CD8-positive, alpha-beta memory T cell (primary cell): ENCODE data around the gene SCLY. TPM values are rescaled to one million over a fixed set of nuclear protein-coding genes. Genes with fewer than 3 reads are reported as not detected.
A peak's percentile ranks its signal among the peaks of the same experiment; 100 is the strongest.

Experiments used
- CTCF ChIA-PET: fragments of 350-600 bp; sonication (Branson Sonifier 250); formaldehyde crosslinking; loops from one replicate; lab custom pipeline; 2021; ENCODE audit warnings: antibody characterized with exemption; lab: Charles Lee
- POLR2A ChIA-PET: fragments of 350-600 bp; sonication (Branson Sonifier 250); formaldehyde crosslinking; loops from one replicate; lab custom pipeline; 2021; ENCODE audit warnings: antibody characterized with exemption; lab: Charles Lee
- DNase-seq, 5 donors: peaks; one replicate each; pipeline versions ENCODE4 v3.0.0 to v3.0.0-alpha.2; 2020 to 2022; ENCODE audit warnings: mixed read lengths in 1 of 5
- H3K27ac ChIP-seq: one replicate; pipeline ENCODE4 v1.7.0; 2013; ENCODE audit warnings: low read depth, mild to moderate bottlenecking, low read length, moderate library complexity
- H3K27me3 ChIP-seq: 2 replicates; pipeline ENCODE4 v1.7.0; 2013; ENCODE audit warnings: low read length, mild to moderate bottlenecking; ENCODE audit not compliant: insufficient read depth, poor library complexity, severe bottlenecking
- H3K36me3 ChIP-seq: 2 replicates; pipeline ENCODE4 v1.7.0; 2013; ENCODE audit warnings: mild to moderate bottlenecking, low read length, moderate library complexity; ENCODE audit not compliant: insufficient read depth
- H3K4me1 ChIP-seq: 2 replicates; pipeline ENCODE4 v1.7.0; 2013; ENCODE audit warnings: mild to moderate bottlenecking, low read length, moderate library complexity; ENCODE audit not compliant: insufficient read depth
- H3K4me3 ChIP-seq: 2 replicates; pipeline ENCODE4 v1.7.0; 2013; ENCODE audit warnings: mild to moderate bottlenecking, low read length
- H3K9me3 ChIP-seq: 2 replicates; pipeline ENCODE4 v1.7.0; 2013; ENCODE audit warnings: mild to moderate bottlenecking, low read length
- H3K27ac Mint-ChIP-seq, 8 donors: one replicate each; pipeline ENCODE4 v1.8.0; 2020 to 2021; ENCODE audit warnings: mixed read lengths in 8 of 8, mild to moderate bottlenecking in 6 of 8, inconsistent platforms in 3 of 8, moderate library complexity in 3 of 8
- H3K27me3 Mint-ChIP-seq, 2 donors: one replicate each; pipeline ENCODE4 v1.8.0; 2020 to 2021; ENCODE audit warnings: mixed read lengths in 2 of 2, mild to moderate bottlenecking in 1 of 2, moderate library complexity in 1 of 2
- H3K36me3 Mint-ChIP-seq, 3 donors: one replicate each; pipeline ENCODE4 v1.8.0; 2020 to 2021; ENCODE audit warnings: mixed read lengths in 3 of 3, inconsistent platforms in 1 of 3, mild to moderate bottlenecking in 1 of 3
- H3K4me1 Mint-ChIP-seq, 3 donors: one replicate each; pipeline ENCODE4 v1.8.0; 2020 to 2021; ENCODE audit warnings: mixed read lengths in 3 of 3, inconsistent platforms in 1 of 3, mild to moderate bottlenecking in 1 of 3
- H3K4me3 Mint-ChIP-seq, 7 donors: one replicate each; pipeline ENCODE4 v1.8.0; 2020 to 2021; ENCODE audit warnings: mixed read lengths in 7 of 7, mild to moderate bottlenecking in 6 of 7, moderate library complexity in 4 of 7, inconsistent platforms in 2 of 7
- H3K9me3 Mint-ChIP-seq, 5 donors: one replicate each; pipeline ENCODE4 v1.8.0; 2020 to 2022; ENCODE audit warnings: mixed read lengths in 5 of 5, mild to moderate bottlenecking in 3 of 5, moderate library complexity in 2 of 5, inconsistent platforms in 1 of 5
- polyA plus RNA-seq: library from polyadenylated mRNA; unstranded; fragments of 300-500 nt; fragmentation: Illumina TruSeq; gene quantifications from one replicate; pipeline ENCODE4 v1.2.3, GENCODE V29; 2021
- total RNA-seq, 2 experiments: library from RNA; stranded (reverse); gene quantifications; one replicate each; pipeline ENCODE4 v1.2.3, GENCODE V29; 2021

SCLY gene
- total and polyA plus RNA-seq, 3 experiments from 2014 or later = 16.1 to 70.5 (median 64.8) TPM

- H3K27me3 ChIP-seq = no peaks in the 10 kb centered on the region
- no peaks in the 10 kb centered on the region for H3K9me3 Mint-ChIP-seq
- POLR2A ChIA-PET = no interaction called here
- no peak overlapping the region for H3K27ac Mint-ChIP-seq
- H3K4me3 ChIP-seq = no peak overlapping the region
- H3K27ac ChIP-seq = no peak overlapping the region
- peaks cover 30% of the 10 kb centered on the region for H3K36me3 ChIP-seq
- no peaks in the 10 kb centered on the region for H3K4me1 ChIP-seq
- DNase-seq = no peak
- no peak overlapping the region for H3K4me3 Mint-ChIP-seq
- no peaks in the 10 kb centered on the region for H3K27me3 Mint-ChIP-seq
- H3K4me1 Mint-ChIP-seq = no peaks in the 10 kb centered on the region
- CTCF ChIA-PET = no interaction called here
- H3K36me3 Mint-ChIP-seq = peaks cover 26 to 71% (median 33%) of the 10 kb centered on the region in 3 donors
- H3K9me3 ChIP-seq = no peaks in the 10 kb centered on the region
Measured at GRCh38 chr2:238081150-238081549, 20.3 kb downstream of the SCLY start.

GRCh38 chr2:238081561-238081960, 20.8 kb downstream of the SCLY start:
- Histone ChIP-seq H3K9me3 (no peaks in the 10 kb centered on the region), H3K27ac (no peak overlapping the region), H3K4me3 (no peak overlapping the region), H3K27me3 (no peaks in the 10 kb centered on the region), H3K36me3 (peaks cover 30% of the 10 kb centered on the region), H3K4me1 (no peaks in the 10 kb centered on the region)
- no peaks in the 10 kb centered on the region for H3K9me3 Mint-ChIP-seq
- ChIA-PET CTCF (no interaction called here), POLR2A (no interaction called here)
- peaks cover 24 to 70% (median 33%) of the 10 kb centered on the region in 3 donors for H3K36me3 Mint-ChIP-seq
- H3K27me3 Mint-ChIP-seq = no peaks in the 10 kb centered on the region
- no peak for DNase-seq
- H3K27ac Mint-ChIP-seq = peak overlapping the region in 1 of 8 donors; percentile 3
- H3K4me3 Mint-ChIP-seq = no peak overlapping the region
- no peaks in the 10 kb centered on the region for H3K4me1 Mint-ChIP-seq

DNA sequence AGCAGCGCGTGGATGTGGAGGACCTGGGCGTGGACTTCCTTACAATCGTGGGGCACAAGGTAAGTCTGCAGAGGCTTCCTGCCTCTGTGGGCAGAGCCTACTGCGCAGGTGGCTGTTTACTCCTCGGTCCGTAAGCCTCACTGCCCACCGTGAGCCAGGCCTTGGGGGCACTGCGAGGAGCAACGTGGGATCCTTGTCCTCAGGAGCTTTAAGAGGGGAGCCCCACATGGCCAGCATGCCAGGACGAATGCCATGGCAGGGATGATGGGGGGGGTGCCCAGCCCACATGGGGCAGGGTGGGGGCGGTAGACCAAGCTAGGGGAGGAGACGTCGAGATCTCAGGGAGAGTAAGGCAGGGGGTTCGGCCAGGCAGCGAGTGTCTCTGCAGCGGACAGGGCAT, 21.4 kb downstream of the SCLY start:
- CTCF ChIA-PET = no interaction called here
- no peak for DNase-seq
- peaks cover 30% of the 10 kb centered on the region for H3K36me3 ChIP-seq
- H3K4me3 ChIP-seq = no peak overlapping the region
- no peaks in the 10 kb centered on the region for H3K27me3 ChIP-seq
- Mint-ChIP-seq H3K36me3 (peaks cover 21 to 67% (median 27%) of the 10 kb centered on the region in 3 donors), H3K4me3 (no peak overlapping the region), H3K4me1 (peaks cover 3 to 4% (median 4%) of the 10 kb centered on the region in 3 donors), H3K27ac (no peak overlapping the region), H3K27me3 (no peaks in the 10 kb centered on the region), H3K9me3 (no peaks in the 10 kb centered on the region)
- POLR2A ChIA-PET = no interaction called here
- H3K9me3 ChIP-seq = no peaks in the 10 kb centered on the region
- H3K27ac ChIP-seq = no peak overlapping the region
- no peaks in the 10 kb centered on the region for H3K4me1 ChIP-seq

DNA sequence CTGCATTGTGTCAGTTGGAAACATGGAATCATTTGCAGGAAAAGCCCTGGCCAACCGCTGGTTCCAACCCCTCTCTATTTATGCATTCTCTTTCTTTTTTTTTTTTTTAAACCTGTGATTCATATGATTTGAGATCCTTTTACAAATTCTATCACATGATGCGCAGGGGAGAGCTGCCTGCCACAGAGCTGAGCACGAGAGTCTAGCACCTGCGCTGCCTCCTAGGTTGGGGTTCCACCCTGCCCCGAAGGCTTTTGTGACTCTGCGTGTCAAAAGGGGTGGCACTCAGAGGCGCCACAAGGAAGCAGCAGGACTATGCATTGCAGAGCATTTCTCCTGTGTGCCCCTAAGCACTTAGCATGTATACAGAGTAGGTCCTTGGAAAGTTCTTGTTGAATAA, 22.0 kb downstream of the SCLY start:
- no peak overlapping the region for H3K4me3 Mint-ChIP-seq
- Histone ChIP-seq H3K27ac (no peak overlapping the region), H3K4me1 (no peaks in the 10 kb centered on the region), H3K36me3 (peaks cover 30% of the 10 kb centered on the region), H3K27me3 (no peaks in the 10 kb centered on the region), H3K9me3 (no peaks in the 10 kb centered on the region), H3K4me3 (no peak overlapping the region)
- ChIA-PET CTCF (no interaction called here), POLR2A (no interaction called here)
- H3K27me3 Mint-ChIP-seq = no peaks in the 10 kb centered on the region
- peaks cover 22 to 61% (median 25%) of the 10 kb centered on the region in 3 donors for H3K36me3 Mint-ChIP-seq
- H3K9me3 Mint-ChIP-seq = no peaks in the 10 kb centered on the region
- peaks cover 6 to 8% (median 7%) of the 10 kb centered on the region in 3 donors for H3K4me1 Mint-ChIP-seq
- DNase-seq = no peak
- no peak overlapping the region for H3K27ac Mint-ChIP-seq

GRCh38 chr2:238083919-238084318, 23.1 kb downstream of the SCLY start:
- Mint-ChIP-seq H3K27ac (no peak overlapping the region), H3K4me1 (peaks cover 6 to 8% (median 7%) of the 10 kb centered on the region in 3 donors), H3K27me3 (no peaks in the 10 kb centered on the region), H3K36me3 (peaks cover 21 to 59% (median 22%) of the 10 kb centered on the region in 3 donors), H3K4me3 (no peak overlapping the region), H3K9me3 (no peaks in the 10 kb centered on the region)
- ChIA-PET POLR2A (no interaction called here), CTCF (no interaction called here)
- Histone ChIP-seq H3K9me3 (no peaks in the 10 kb centered on the region), H3K27ac (no peak overlapping the region), H3K36me3 (peaks cover 30% of the 10 kb centered on the region), H3K4me1 (no peaks in the 10 kb centered on the region), H3K27me3 (no peaks in the 10 kb centered on the region), H3K4me3 (no peak overlapping the region)
- no peak for DNase-seq

GRCh38 chr2:238084761-238085160, 24.0 kb downstream of the SCLY start:
- Histone ChIP-seq H3K4me3 (no peak overlapping the region), H3K36me3 (peaks cover 30% of the 10 kb centered on the region), H3K9me3 (no peaks in the 10 kb centered on the region), H3K27me3 (no peaks in the 10 kb centered on the region), H3K4me1 (no peaks in the 10 kb centered on the region), H3K27ac (no peak overlapping the region)
- H3K9me3 Mint-ChIP-seq = no peaks in the 10 kb centered on the region
- ChIA-PET POLR2A (no interaction called here), CTCF (no interaction called here)
- H3K4me1 Mint-ChIP-seq = peaks cover 6 to 8% (median 7%) of the 10 kb centered on the region in 3 donors
- H3K27ac Mint-ChIP-seq = peak overlapping the region in 1 of 8 donors; percentile 82
- H3K4me3 Mint-ChIP-seq = no peak overlapping the region
- no peaks in the 10 kb centered on the region for H3K27me3 Mint-ChIP-seq
- no peak for DNase-seq
- peaks cover 21 to 57% (median 22%) of the 10 kb centered on the region in 3 donors for H3K36me3 Mint-ChIP-seq

DNA sequence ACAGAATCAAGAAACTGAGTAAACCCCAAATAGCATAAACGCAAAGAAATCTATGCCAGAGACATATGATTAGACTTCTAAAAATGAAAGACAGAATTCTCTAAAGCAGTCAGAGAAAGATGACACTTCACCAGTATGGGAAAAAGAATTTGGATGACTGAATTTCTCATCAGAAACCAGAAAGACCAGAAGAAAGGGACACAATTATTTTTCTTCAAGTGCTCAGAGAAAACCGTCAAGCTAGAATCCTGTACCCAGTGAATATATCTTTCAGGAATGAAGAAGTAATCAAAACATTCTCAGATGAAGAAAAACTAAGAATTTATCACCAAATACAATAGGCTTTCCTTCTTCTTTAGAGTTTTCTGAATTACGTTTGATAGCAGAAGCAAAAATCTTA, 25.1 kb downstream of the SCLY start:
- H3K4me1 ChIP-seq = no peaks in the 10 kb centered on the region
- no peak overlapping the region for H3K4me3 ChIP-seq
- no peak for DNase-seq
- Mint-ChIP-seq H3K4me3 (no peak overlapping the region), H3K4me1 (peaks cover 6 to 8% (median 7%) of the 10 kb centered on the region in 3 donors), H3K36me3 (peaks cover 17 to 49% (median 18%) of the 10 kb centered on the region in 3 donors), H3K27ac (no peak overlapping the region), H3K27me3 (no peaks in the 10 kb centered on the region), H3K9me3 (no peaks in the 10 kb centered on the region)
- CTCF ChIA-PET = no interaction called here
- peaks cover 25% of the 10 kb centered on the region for H3K36me3 ChIP-seq
- H3K9me3 ChIP-seq = no peaks in the 10 kb centered on the region
- POLR2A ChIA-PET = interaction anchor here (0.6 kb wide), 1 partner anchor 14 kb away, joined by 3 read pairs; no protein-coding TSS in a partner anchor
- no peak overlapping the region for H3K27ac ChIP-seq
- H3K27me3 ChIP-seq = no peaks in the 10 kb centered on the region

DNA sequence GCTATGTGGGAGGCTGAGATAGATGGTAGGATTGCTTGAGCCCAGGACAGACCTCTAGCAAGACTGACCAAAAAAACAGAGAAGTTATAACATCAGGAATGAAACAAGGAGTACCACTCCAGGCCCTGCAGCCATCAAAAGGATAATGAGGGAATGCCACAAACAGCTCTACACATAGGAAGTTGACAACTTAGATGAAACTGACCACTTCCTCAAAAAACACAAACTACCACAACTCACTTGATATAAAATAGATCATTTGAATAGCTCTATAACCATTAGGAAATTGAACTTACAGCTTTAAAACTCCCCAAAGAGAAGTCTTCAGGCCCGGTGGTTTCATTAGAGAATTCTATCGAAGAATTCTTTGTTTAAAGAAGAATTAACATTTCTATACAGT, 26.4 kb downstream of the SCLY start:
- peaks cover 18% of the 10 kb centered on the region for H3K36me3 ChIP-seq
- H3K4me3 ChIP-seq = no peak overlapping the region
- peaks cover 6 to 8% (median 7%) of the 10 kb centered on the region in 3 donors for H3K4me1 Mint-ChIP-seq
- no peak for DNase-seq
- no peaks in the 10 kb centered on the region for H3K27me3 Mint-ChIP-seq
- no peak overlapping the region for H3K4me3 Mint-ChIP-seq
- H3K9me3 Mint-ChIP-seq = no peaks in the 10 kb centered on the region
- no peaks in the 10 kb centered on the region for H3K27me3 ChIP-seq
- no peaks in the 10 kb centered on the region for H3K4me1 ChIP-seq
- H3K27ac Mint-ChIP-seq = peak overlapping the region in 2 of 8 donors; percentile 61 to 73
- H3K36me3 Mint-ChIP-seq = peaks cover 10 to 41% (median 18%) of the 10 kb centered on the region in 3 donors
- no peak overlapping the region for H3K27ac ChIP-seq
- no peaks in the 10 kb centered on the region for H3K9me3 ChIP-seq
- POLR2A ChIA-PET = no interaction called here
- CTCF ChIA-PET = no interaction called here
